Activated CD4-positive, CD25-positive, alpha-beta regulatory T cell treated with anti-CD3 and anti-CD28 coated beads, Interleukin-2, amount 50 U/mL, for 16 hours (primary cell): ENCODE measurements around the gene GNAT2.
A peak's percentile ranks its signal among the peaks of the same experiment; 100 is the strongest.

Source experiments
- DNase-seq: peaks from one replicate; pipeline ENCODE4 v3.0.0-alpha.2; 2020; ENCODE audit warnings: low read depth, low spot score

Gene GNAT2

DNA sequence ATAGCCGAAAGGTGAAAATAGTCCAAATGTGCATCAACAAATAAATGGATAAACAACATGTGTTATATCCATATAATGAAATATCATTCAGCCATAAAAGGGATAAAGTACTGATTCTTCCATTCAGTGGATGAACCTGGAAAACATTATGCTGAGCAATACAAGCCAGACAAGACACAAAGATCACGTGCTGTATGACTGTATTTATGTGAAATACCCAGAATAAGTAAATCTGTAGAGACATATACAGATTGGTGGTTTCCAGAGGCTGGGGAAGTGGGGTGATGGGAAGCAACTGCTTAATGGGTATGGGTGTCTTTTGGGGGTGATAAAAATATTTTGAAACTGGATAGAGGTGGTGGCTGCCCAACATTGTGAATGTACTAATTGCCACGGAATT is 23.2 kb upstream of the GNAT2 start:
- no peak for DNase-seq

DNA sequence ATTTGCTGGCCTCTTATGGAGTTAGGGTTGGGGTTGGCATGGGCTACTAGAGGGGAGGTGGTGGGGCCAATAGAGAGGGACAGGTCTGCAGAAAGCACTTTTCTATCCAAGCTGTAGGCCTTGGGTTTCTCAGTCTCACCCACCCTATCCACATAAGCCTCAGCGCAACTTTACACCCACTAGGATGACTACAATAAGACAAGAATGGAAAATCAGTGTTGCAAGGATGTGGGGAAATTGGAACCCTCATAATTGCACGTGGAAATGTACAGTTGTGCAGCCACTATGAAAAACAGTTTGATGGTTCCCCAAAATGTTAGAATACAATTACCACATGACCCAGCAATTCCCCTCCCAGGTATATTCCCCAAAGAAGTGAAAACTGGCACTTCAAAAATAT is 22.4 kb upstream of the GNAT2 start:
- DNase-seq: no peak

DNA sequence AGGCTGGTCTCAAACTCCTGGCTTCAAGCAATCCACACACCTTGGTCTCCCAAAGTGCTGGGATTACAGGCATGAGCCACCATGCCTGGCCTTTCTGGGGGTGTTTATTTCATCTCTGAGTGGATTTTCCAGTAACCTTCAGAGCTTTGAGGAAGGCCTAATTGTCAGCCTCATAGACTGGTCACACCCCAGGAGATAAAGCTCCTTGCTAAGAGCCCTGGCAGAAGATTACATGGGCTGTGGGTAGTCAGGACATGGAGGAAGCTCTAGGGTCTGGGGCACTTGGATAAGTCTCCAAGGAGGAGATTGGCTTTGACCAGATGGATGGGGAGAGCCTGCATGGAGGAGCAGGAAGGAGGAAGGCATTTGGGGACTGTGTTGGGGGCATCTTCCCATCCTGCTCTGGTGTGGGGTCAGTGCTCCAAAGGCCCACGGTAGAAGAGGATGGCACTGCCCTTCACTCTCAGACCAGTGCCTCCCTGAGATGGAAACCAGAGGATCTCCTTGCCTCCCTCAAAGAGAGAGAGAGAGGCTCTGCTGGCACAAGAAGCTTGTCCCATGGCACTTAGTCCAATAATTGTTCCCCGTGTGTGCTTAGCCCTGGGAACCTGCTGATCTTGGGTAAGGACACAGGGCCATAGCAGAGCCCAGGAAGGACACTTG is 21.8 kb upstream of the GNAT2 start:
- DNase-seq: no peak

DNA sequence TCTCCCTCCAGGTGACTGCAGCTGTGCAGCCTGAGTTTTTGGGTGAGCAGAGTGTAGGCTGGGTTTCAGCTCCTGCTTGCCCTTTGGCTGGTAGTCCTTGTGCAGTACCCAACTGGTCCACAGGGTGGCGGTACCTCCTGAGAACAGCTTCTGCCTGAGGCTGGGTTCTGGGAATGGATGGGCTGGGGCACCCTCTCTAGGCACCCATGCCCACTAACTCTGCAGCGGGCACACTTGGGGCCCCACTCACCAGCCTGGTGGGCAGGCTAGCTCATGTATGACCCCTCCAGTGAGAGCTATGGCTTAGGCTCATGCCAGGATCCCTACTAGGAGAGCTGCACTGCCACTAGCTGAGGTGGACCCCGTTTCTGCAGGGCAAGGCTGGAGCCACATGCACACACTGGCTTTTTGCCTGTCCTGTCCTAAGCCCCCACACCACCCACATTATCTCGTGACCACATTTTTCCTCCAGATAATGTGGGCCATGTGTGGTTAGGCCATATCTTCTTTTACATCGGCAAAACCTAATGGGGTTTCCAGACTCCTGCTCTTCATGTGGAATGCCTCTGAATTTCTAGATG is 21.0 kb upstream of the GNAT2 start:
- DNase-seq: peak; percentile 84

DNA sequence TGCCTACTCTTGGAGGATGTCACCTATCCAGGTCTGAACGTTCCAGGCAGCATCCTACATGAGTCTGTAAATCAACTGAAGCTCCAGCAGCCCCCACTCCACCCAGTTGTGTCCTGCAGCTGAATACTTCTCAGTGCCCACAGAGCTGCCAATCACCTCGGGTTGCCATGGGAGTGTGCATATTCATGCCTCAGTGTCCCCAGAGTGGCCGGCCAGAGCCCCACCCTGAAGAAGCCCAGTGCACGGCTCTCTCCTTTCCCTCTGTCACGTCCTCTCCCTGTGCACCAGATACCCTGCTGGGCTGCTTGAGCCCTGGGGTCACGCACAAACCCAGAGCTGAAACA is 20.4 kb upstream of the GNAT2 start:
- DNase-seq: no peak

DNA sequence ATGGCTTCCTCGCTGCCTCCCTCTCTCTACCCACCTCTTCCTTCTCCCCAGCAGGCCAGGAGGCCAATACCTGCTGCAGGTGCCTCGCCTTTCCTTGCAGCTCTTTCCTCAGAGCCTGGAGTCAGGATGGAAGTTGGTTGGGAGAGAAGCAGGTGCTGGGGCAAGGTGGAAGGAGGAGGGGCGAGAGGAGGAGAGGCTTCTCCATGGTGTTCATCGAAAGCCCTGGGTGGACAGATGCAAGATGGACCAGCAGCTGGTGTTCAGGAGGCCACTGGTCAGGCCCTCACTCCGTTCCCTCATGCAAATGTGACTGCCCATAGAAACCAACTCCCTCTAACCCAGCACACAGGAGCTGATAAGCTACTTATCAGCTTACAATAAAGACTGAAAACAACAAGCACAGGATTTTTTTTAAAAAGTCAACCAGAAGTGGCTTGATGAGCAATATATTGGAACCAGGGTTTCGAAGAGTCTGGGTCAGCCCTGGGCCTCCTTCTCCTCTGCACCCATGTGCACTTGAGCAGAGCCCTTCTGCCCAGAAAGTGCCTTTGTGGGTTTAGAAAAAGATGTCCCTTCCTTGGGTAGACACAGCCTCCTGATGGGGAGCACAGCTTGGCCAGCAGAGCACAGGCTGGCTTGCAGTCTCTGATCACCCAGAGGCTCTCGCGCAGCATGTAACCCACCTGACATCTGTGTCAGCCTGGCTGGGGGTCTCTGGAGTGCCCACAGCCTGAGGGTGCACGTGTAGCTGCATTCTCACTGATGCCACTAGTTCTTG is 19.8 kb upstream of the GNAT2 start:
- DNase-seq: no peak

DNA sequence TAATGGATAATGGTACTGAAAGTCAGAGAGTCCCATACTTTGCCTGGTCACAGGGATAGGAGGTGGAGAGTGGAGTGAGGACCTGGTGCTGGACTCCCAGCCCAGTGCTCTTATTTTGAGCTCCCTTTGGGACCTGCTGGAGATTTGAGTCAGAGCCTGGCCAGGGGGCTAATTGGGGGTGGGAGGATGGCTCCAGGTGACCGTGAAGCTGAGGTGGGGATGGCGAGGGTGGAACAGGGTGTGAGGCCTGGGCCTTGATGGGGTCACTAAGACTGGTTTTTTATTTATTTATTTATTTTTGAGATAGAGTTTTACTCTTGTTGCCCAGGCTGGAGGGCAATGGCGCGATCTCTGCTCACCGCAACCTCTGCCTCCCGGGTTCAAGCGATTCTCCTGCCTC is 18.0 kb upstream of the GNAT2 start:
- DNase-seq: no peak

- DNase-seq: no peak
Observed at GRCh38 chr1:109636201-109636952, 17.0 kb upstream of the GNAT2 start.

GRCh38 chr1:109635862-109636200 is 16.4 kb upstream of the GNAT2 start:
- DNase-seq: no peak

DNA sequence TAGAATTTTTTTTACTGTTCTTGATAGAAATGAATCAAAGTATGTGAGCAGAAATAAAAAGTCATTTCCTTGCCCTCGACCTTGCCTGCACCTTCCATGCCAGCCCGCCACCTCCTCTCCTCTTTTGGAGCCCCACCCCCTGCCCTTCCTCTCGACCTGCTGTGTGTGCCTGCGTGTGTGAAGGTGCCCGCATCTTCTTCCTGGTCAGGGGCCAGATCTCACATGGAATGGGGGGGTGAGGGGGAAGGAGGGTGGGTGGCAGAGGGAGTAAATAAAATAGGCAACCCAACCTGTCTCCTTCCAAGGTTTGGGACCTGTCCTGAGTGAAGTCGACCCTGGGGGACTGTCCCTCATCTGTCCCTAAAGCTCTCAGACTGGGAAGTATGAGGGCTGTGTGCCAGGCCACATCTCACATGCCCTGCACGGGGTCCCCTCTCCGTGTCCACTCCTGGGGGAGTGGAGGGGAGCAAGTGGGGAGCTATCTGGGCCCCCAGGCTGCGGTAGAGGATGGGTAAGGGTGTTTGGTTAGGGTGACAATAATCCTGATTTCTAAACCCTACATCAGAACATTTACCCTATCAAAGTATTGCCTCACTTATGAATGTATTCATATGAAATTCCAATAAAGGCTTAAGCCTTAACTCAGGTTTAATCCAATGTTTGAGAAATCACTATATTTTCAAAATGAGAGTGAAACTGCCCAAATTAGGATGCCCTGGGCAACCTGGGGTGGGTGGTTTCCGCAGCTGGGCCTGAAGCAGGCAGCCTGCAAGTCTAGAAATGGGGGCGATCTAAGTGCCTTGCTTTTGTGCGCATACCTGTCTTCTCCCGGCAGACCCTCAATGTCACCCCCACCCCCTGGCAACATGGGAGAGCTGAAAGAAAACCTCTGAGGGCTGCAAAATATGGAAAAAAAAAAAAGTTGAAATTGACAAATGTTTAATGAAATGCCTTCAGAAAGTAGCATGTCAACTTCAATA is 15.6 kb upstream of the GNAT2 start:
- no peak for DNase-seq

DNA sequence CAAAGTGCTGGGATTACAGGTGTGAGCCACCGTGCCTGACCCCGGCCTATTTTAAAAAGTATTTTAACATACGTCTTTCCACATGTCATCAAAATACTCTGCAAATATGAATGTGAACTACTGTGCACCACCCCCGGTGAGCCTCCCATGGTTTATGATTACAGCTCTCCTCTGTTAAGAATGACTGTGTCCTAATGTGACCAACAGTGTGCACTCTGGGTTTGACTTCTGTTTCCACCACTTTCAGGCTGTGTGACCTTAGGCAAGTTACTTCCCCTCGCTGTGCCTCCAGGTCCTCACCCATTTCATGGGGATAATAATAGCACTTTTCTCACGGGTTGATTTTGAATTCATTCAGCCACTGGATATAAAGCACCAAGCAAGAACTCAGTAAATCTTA is 14.9 kb upstream of the GNAT2 start:
- DNase-seq: no peak

DNA sequence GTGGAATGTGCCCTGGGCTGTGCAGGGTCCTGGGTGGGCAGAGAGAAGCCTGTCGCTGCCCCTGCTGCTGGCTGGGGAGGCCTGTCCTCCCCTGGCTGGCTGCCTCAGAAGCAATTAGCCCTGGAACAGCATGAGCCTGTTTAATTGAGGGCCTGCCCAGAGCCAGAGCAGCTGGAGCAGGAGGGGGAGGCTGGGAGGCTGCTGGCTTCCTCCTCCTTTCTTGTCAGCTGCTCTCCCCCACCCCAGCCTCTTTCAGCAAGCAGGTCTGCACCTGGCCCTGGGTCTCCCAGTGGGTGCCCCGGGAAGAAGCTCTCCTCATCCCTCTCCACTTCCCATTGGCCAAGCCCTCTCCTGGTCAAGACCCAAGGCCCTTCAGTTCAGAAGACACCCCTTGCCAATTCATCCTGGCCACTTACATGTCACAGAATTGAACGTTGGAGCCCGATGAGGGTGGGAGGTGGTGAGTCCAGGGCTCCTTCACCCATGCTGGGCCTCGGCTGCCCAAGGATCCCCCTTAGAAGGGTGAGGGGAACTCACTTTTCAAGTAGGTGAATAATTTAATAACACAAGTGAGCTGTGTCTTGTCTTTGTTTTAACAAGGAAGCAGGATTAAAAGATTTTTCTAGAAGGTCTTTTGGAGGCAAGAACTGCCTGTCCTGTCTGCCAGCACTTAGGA is 13.4 kb upstream of the GNAT2 start:
- DNase-seq: no peak

DNA sequence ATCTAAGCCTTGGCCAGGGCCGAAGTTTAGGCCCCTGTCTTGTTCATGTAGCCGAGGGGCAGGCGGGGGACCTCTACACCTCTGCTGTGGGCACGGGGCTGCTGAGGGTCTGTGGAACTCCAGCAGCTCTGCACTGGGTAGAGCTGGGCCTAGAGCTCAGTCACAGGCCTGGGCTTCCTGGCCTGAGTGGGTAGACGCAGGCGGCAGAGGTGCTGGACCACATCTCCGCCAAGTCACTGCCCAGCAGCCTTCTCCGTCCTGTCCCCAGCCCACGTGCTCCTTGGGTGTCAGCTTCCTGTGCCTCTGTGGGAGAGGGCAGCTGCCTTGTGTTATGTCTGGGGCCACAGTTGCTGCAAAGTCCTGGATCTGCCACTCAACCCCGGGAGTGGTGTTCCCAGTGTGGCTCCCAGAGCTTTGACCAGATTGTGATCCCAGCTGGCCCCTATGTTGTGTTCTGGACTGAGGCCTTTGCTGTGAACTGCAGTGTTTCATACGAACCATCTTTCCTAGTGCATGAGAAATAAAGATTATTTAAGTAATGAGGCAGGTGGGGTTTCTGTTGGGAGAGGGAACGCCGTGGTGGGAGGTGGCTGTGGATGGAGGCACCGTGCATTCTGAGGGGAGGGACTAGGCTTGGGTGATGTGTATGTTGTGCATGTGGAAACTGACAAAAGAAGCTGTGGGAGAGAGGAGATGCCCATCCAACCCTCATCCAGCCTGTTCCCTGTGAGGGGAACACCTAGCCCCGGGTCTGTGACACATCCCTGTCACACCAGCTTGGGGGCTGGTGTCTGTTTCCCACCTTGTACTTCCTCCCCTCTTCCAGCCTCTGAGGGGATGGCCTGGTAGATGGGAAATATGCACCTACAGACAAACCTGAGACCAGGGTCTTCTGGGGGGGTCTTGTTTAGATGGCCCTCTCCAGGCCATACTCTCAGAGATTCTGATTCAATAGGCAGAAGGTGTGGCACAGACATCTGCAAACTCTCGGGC is 12.4 kb upstream of the GNAT2 start:
- no peak for DNase-seq

GRCh38 chr1:109630898-109631512 is 11.6 kb upstream of the GNAT2 start:
- DNase-seq: no peak

- no peak for DNase-seq
Observed at GRCh38 chr1:109630081-109630897, 10.9 kb upstream of the GNAT2 start.

DNA sequence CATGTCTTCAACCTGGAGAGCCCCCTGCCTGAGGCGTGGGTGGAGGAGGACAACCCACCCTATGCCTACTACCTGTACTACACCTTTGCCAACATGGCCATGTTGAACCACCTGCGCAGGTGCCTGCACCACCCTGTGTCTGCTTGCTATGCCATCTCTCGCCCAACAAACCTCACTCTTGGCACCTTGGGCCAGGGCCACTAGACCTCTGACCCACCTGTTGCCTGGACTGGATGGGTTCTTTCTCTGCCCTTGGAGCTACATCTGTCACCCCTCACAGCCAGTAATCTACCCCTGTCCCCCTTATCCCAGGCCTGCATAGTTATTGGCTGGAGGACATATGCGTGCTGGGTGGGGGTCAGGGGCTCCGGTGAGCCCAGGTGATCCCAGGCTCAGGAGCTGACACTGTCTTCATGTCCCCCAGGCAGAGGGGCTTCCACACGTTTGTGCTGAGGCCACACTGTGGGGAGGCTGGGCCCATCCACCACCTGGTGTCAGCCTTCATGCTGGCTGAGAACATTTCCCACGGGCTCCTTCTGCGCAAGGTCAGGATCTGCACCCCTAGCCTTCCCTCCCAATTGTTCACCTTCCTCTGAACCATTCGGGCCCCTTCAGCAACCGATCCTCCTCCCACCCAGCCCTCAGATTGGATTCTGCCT is 10.1 kb upstream of the GNAT2 start:
- DNase-seq: no peak

- no peak for DNase-seq
Observed at GRCh38 chr1:109628540-109629321, 9.3 kb upstream of the GNAT2 start.
